ENCODE measurements around the gene CEP85L.

The CEP85L gene

DNA sequence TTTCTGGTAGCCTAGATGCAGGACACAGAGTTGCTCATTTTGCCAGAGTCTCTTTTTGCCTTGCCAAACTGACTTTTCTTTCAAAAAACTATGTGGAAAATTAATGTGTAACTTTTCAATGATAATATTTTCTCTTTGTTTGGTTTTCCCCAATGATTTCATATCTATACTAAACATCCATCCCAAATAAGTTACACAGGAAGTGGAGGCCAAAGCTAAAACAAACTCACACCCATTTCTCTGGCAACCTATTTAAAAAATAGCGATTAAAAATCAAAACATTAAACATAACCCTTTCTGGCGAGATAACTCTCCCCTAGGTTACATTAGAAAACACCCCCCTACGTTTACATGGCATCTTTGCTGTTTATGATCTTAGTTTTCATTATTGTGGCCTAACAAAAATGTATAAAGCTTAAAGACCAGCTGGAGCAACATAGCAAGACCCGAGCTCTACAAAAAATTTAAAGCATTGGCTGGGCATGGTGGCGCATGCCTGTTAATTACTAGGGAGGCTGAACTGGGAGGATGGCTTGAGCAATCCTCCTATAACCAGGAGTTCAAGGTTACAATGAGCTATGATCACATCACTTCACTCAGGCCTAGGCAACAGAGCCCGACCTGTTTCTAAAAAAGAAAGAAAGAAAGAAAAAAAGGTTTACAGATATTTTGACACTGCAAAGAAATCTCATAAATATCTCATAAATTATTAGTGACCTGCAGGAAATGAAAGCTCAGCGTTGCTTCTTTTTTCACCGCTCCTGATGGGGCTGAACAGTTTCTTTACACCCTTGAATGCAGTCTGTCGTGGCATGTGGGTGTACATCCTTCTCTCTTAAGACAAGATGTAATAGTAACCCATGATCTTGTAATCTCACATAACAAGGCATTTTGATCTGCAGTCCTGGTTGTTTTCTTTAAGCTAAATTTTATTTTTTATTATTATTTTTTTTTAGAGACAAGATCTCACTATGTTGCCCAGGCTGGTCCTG, 32.8 kb upstream of the CEP85L start:
- no peak overlapping the region for H3K4me3 ChIP-seq (ENCODE audit: low read length)
- TF ChIP-seq CTCF (conservative IDR thresholded peaks at IDR 0.05; ENCODE audit: low read depth, low read length): no peak
- DNase-seq (ENCODE audit: low read depth): no peak

DNA sequence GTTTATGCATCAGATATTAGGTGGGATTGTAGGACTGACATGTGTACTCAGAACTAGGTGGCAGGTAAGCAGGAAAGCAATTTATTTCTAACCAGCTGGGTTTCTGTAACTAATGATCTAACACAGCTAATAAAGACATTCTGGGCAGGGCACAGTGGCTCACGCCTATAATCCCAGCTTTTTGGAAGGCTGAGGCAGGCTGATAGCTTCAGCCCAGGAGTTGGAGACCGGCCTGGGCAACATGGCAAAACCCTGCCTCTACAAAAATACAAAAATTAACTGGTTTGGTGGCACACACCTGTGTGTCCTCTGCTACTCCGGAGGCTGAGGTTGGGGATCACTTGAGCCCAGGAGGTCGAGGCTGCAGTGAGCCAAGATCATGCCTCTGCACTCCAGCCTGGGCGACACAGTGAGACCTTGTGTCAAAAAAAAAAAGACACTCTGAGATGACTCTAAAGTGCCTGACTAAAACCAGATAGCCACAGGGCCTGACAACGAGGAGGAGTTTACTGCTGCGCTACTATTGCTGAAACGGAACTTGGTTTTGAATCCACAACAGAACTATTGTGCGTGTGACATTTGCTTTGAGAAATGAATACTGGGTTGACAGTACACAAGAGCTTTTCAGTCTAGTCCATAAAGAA, 29.2 kb upstream of the CEP85L start:
- no peak overlapping the region for H3K4me3 ChIP-seq (ENCODE audit: low read length)
- no peak for TF ChIP-seq CTCF (conservative IDR thresholded peaks at IDR 0.05; ENCODE audit: low read depth, low read length)
- DNase-seq (ENCODE audit: low read depth): no peak

DNA sequence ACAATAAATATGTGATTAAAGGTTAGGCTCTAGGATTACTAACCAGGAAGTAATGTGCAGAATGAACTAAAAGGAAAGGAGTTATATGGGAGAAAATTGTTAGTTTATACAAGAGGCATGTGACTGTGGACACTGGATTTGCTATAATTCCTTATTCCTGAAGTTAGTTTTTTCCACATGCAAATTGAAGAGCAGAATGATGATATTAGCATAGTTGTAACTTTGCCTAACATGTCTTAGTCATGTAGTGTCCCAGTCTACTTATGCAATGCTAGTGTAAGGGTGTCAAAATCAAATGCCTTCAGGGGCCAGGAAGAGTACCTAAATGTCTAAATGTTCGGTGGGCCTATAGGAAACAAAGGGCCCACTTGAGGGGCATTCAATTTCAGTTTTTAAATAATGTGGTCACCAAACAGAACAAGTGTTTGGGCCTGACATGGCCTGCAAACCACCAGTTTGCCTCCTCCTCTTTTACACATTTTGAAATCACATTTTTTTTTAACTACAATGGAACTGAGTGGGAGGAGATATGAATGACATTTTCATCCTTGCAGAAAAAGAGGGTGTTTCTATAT, 28.0 kb upstream of the CEP85L start:
- TF ChIP-seq CTCF (conservative IDR thresholded peaks at IDR 0.05; ENCODE audit: low read depth, low read length): no peak
- DNase-seq (ENCODE audit: low read depth): no peak
- no peak overlapping the region for H3K4me3 ChIP-seq (ENCODE audit: low read length)

GRCh38 chr6:118678866-118679265, 27.5 kb upstream of the CEP85L start:
- no peak for TF ChIP-seq CTCF (conservative IDR thresholded peaks at IDR 0.05; ENCODE audit: low read depth, low read length)
- DNase-seq (ENCODE audit: low read depth): no peak
- H3K4me3 ChIP-seq (ENCODE audit: low read length): no peak overlapping the region

DNA sequence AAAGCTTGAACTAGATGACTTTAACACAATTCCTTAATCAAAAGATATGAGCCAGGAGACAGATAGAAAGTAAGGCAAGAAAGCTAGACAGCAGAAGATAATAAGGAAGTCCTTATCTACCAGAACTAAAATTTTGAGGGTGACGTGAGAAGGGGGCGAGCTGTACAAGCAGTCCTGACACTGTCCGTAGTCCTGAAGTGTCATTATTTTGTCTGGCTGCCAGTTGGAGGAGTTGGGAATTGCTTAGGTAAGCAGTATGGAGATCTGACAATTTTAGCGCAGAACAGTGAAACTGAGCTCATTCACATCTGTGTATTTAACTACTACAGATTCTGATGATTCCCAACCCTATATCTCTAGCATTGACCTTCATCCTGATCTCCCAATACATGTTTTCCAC, 25.8 kb upstream of the CEP85L start:
- TF ChIP-seq CTCF (conservative IDR thresholded peaks at IDR 0.05; ENCODE audit: low read depth, low read length): no peak
- H3K4me3 ChIP-seq (ENCODE audit: low read length): no peak overlapping the region
- DNase-seq (ENCODE audit: low read depth): no peak

DNA sequence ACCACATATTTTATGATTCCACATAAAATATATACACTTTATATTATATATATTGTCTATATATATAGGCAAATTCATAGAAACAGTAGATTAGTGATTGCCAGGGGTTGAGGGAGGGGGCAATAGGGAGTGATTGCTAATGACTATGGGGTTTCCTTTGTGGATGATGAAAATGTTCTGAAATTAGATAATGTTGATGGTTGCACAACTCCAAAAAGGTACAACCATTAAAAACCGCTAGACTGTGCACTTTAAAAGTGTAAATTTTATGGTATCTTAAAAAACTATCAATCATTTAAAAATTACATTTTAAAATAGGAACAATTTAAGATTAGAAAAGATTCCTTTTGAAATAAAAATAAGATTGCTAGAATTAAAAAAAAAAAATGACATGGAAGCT, 23.8 kb upstream of the CEP85L start:
- TF ChIP-seq CTCF (conservative IDR thresholded peaks at IDR 0.05; ENCODE audit: low read depth, low read length): no peak
- DNase-seq (ENCODE audit: low read depth): no peak
- no peak overlapping the region for H3K4me3 ChIP-seq (ENCODE audit: low read length)
